Daoy (cell line): ENCODE measurements around the gene SCAANT1. TPM values are rescaled to one million over a fixed set of nuclear protein-coding genes. Genes with fewer than 3 reads are reported as not detected.

Source experiments
- DNase-seq: peaks from one replicate; pipeline ENCODE4 v3.0.0-alpha.2; 2015; ENCODE audit warnings: low read depth
- total RNA-seq: library from RNA; depleted of rRNA; stranded (reverse); fragments of >200 nt; shearing (Covaris generic); gene quantifications from 2 replicates; pipeline ENCODE4 v1.2.3, GENCODE V29; 2014

The SCAANT1 gene
- total RNA-seq, 1 experiment from 2014 or later, result not detected

GRCh38 chr3:63900459-63900858 is 11.7 kb downstream of the SCAANT1 start:
- DNase-seq, result no peak

GRCh38 chr3:63900010-63900409 is 12.2 kb downstream of the SCAANT1 start:
- no peak for DNase-seq

DNA sequence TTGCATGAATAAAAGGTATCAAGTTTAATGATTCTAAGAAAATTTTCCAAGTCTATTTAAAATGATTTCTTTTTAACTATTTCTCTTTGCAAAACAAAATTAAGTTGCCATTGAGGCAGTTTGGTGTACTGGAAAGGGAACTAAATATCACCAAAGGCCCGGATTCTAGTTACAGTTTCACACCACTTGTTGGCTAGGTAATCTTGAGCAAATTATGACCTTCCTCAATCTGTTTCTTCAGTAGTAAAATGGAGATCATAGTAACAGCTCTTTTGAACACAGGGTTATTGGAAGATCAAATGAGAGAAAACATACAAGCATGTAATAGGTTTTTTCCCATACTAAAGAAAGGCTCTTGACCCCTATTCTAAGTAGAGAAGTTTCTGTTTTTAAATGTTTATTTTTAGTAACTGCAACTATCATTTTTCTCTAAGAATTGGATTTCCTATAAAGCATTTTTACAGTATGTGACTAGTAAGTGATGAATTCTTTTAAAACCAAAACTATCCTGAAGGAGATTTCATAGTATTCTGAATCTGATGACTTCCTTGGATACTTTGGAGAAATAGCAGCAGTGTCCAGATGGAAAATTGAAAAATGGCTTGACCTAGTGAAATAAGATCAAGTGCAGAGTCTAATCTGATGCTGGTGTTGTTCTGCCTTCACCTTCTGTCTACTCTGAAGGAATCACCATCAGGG is 15.7 kb downstream of the SCAANT1 start:
- no peak for DNase-seq

DNA sequence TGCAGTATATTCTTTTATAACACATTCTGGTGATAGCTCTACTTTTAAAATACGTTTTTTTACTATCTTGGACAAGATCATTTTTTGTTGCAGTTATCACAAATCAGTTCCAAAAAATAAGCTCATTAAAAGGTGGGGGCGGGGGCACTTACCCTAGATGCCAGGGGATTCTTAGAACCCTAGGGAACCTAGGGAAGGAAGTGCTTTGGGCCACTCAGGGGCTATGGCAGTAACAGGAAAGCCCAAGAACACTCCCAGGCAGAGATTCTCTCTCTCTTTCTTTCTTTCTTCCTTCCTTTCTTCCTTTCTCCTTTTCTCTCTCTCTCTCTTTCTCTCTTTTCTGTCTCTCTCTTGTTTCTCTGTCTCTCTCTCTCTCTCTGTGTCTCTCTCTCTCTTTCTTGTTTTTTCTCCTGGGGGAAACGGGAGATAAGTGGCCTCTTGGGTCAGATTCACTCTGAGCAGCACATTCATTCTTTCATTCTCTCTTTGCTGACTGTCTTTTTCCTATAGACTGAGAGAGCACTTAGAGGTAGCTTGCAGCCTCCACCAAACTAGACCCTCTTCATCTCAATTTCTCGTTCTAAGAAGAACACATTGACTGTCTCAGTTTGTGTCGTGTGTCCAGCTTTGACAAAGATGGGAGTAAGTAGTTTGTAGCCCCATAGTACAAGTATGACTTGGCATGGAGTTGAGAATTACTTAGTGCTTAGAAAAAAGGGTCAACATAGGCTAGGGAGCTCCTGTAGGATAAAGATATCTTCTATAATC is 16.6 kb downstream of the SCAANT1 start:
- DNase-seq, result no peak

GRCh38 chr3:63892773-63893352 is 19.3 kb downstream of the SCAANT1 start:
- DNase-seq, result no peak

GRCh38 chr3:63891518-63891917 is 20.7 kb downstream of the SCAANT1 start:
- no peak for DNase-seq

- no peak for DNase-seq
Measured at GRCh38 chr3:63886858-63887257, 25.3 kb downstream of the SCAANT1 start.

GRCh38 chr3:63880653-63881052 is 31.5 kb downstream of the SCAANT1 start:
- DNase-seq, result no peak

GRCh38 chr3:63878394-63879060 is 33.7 kb downstream of the SCAANT1 start:
- no peak for DNase-seq

GRCh38 chr3:63877737-63878393 is 34.3 kb downstream of the SCAANT1 start:
- DNase-seq, result no peak

GRCh38 chr3:63876260-63876659 is 35.9 kb downstream of the SCAANT1 start:
- no peak for DNase-seq

DNA sequence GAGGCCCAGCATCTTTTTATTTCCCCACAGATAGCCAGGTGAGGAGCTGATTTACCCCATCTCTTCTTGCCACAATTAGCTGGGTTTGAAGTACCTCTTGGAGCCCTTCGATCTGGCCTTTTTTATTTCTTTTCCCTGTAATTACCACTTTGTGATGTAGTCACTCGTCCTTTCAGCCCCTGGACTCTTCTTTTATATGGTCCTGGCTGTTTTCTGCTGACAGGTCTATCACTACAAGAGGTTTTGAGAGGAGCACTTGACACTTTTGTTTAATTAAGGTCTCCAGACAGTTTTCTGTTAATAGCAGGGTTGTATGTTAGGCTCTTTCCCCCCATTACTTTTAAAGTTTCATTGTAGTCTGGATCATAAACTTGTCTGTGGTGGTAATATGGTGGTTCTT is 36.7 kb downstream of the SCAANT1 start:
- no peak for DNase-seq

DNA sequence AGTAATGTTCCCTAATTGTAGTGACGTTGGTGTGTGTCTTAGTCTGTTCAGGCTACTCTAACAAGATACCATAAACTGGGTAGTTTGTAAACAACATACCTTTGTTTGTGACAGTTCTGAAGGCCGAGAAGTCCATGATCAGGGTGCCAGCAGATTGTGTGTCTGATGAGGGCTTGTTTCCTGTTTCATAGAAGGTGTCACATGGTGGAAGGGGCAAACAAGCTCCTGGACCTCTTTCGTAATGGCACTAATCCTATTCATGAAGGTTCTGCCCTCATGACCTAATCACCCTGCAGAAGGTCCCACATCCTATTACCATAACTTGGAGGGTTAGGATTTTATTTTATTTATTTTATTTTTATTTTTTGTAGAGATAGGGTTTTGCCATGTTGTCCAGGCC is 37.4 kb downstream of the SCAANT1 start:
- DNase-seq, result no peak

GRCh38 chr3:63872135-63872924 is 39.9 kb downstream of the SCAANT1 start:
- DNase-seq, result peak; percentile 67

GRCh38 chr3:63870615-63871005 is 41.6 kb downstream of the SCAANT1 start:
- DNase-seq, result no peak

GRCh38 chr3:63869940-63870614 is 42.1 kb downstream of the SCAANT1 start:
- DNase-seq, result no peak

DNA sequence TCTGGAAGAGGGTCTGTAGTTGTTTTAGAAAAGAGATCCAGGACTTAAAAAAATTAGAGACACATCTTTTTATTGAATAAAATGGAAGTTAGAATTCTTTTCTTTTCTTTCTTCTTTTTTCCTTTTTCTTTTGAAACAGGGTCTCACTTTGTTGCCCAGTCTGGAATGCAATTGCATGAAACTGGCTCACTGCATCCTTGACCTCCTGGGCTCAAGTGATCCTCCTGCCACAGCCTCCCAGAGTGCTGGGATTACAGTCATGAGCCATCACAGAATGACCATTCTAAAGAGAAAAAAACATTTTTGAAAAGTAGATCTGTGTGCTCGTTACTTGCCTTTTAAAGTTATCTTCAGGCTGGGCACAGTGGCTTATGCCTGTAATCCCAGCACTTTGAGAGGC is 45.0 kb downstream of the SCAANT1 start:
- no peak for DNase-seq

DNA sequence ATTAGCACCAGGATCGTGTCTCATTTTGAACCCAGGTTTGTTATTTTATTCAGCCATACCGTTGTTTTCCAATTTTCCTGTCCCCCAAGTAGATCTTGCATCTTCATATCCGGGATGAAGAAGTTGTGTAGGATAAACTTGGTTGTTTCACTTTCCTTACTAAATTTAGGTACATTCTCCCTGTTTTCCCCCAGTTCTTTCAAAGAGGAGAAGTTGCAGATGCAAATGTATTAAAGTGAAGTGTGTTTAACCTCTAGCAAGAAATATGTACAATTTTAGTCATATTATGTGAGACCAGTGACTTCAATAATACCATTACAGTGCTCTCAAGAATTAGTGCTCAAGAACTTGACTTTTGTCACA is 47.2 kb downstream of the SCAANT1 start:
- DNase-seq, result no peak

- peak; percentile 30 for DNase-seq
Measured at GRCh38 chr3:63864008-63864964, 47.9 kb downstream of the SCAANT1 start.
